Skin of body (tissue), 2 donors: ENCODE results near the gene LGR4. TPM values are rescaled to one million over a fixed set of nuclear protein-coding genes. Genes with fewer than 3 reads are reported as not detected.
"Not testable (repeated sequence)": the region's sequence is repeated elsewhere in the genome, so short reads cannot be mapped to it uniquely, and the experiment has no call there.

Experiments
- DNase-seq: peaks from one replicate; lab custom pipeline; 2025; lab: John Stamatoyannopoulos, UW
- total RNA-seq: library from RNA; depleted of rRNA; stranded (reverse); fragments of >200 nt; gene quantifications from one replicate; pipeline ENCODE4 v1.2.3, GENCODE V29; 2014

Gene LGR4
- 142 TPM for total RNA-seq

GRCh38 chr11:27472398-27473016 lies at the start of gene LGR4:
TSS of gene LGR4 (minus strand) at chr11:27472790. CDS start at chr11:27472302, 488 bp downstream.
- DNase-seq, result peak; percentile 88

- no peak for DNase-seq
These were observed 47.6 kb upstream of the LGR4 start for GRCh38 chr11:27520226-27520625.

GRCh38 chr11:27518518-27518917 lies 45.9 kb upstream of the LGR4 start:
- no peak for DNase-seq

- not testable (repeated sequence) for DNase-seq
These were observed 44.9 kb upstream of the LGR4 start for GRCh38 chr11:27517490-27517889.

- no peak for DNase-seq
These were observed 42.0 kb upstream of the LGR4 start for GRCh38 chr11:27514558-27514957.

GRCh38 chr11:27514076-27514475 lies 41.5 kb upstream of the LGR4 start:
- no peak for DNase-seq

GRCh38 chr11:27513389-27513788 lies 40.8 kb upstream of the LGR4 start:
- no peak for DNase-seq

- no peak for DNase-seq
These were observed 39.6 kb upstream of the LGR4 start for GRCh38 chr11:27512238-27512637.

GRCh38 chr11:27509908-27510307 lies 37.3 kb upstream of the LGR4 start:
- DNase-seq, result no peak

GRCh38 chr11:27507557-27508322 lies 35.1 kb upstream of the LGR4 start:
- no peak for DNase-seq

GRCh38 chr11:27506200-27507182 lies 33.9 kb upstream of the LGR4 start, which contains the start of gene LIN7C:
TSS of gene LIN7C (minus strand) at chr11:27506769. CDS start at chr11:27506752, 17 bp downstream.
- peak; percentile 93 for DNase-seq

- DNase-seq, result peak; percentile 40
These were observed 33.2 kb upstream of the LGR4 start for GRCh38 chr11:27505781-27506180.

- no peak for DNase-seq
These were observed 31.6 kb upstream of the LGR4 start for GRCh38 chr11:27504205-27504604.

- DNase-seq, result no peak
These were observed 28.5 kb upstream of the LGR4 start for GRCh38 chr11:27501100-27501499.

GRCh38 chr11:27497911-27498310 lies 25.3 kb upstream of the LGR4 start:
- DNase-seq, result no peak

GRCh38 chr11:27497284-27497866 lies 24.8 kb upstream of the LGR4 start:
- peak; percentile 11 for DNase-seq

GRCh38 chr11:27496461-27496860 lies 23.9 kb upstream of the LGR4 start:
- DNase-seq, result no peak

- no peak for DNase-seq
These were observed 23.2 kb upstream of the LGR4 start for GRCh38 chr11:27495710-27496300.

GRCh38 chr11:27489092-27489491 lies 16.5 kb upstream of the LGR4 start:
- no peak for DNase-seq

- no peak for DNase-seq
These were observed 15.1 kb upstream of the LGR4 start for GRCh38 chr11:27487706-27488105.
